ENCODE results near the gene CASP10.

Gene CASP10

GRCh38 chr2:201255408-201256033, 72.6 kb downstream of the CASP10 start:
- TF ChIP-seq, protein P1, sequence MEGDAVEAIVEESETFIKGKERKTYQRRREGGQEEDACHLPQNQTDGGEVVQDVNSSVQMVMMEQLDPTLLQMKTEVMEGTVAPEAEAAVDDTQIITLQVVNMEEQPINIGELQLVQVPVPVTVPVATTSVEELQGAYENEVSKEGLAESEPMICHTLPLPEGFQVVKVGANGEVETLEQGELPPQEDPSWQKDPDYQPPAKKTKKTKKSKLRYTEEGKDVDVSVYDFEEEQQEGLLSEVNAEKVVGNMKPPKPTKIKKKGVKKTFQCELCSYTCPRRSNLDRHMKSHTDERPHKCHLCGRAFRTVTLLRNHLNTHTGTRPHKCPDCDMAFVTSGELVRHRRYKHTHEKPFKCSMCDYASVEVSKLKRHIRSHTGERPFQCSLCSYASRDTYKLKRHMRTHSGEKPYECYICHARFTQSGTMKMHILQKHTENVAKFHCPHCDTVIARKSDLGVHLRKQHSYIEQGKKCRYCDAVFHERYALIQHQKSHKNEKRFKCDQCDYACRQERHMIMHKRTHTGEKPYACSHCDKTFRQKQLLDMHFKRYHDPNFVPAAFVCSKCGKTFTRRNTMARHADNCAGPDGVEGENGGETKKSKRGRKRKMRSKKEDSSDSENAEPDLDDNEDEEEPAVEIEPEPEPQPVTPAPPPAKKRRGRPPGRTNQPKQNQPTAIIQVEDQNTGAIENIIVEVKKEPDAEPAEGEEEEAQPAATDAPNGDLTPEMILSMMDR (IDR thresholded peaks at IDR 0.05; ENCODE audit: low read depth, low read length) = no peak
- no peak for DNase-seq (ENCODE audit: low read depth in 2 of 2)
- no peak overlapping the region for H3K4me3 ChIP-seq (replicated peaks in 1 of 2; ENCODE audit: low read depth in 2 of 2, low read length in 2 of 2)

- TF ChIP-seq, protein P1 (IDR thresholded peaks at IDR 0.05; ENCODE audit: low read depth, low read length) = no peak
- DNase-seq (ENCODE audit: low read depth in 2 of 2) = no peak
- no peak overlapping the region for H3K4me3 ChIP-seq (replicated peaks in 1 of 2; ENCODE audit: low read depth in 2 of 2, low read length in 2 of 2)
Measured at GRCh38 chr2:201256082-201256481, 73.1 kb downstream of the CASP10 start.

GRCh38 chr2:201257381-201257955, 74.5 kb downstream of the CASP10 start:
- no peak for DNase-seq (ENCODE audit: low read depth in 2 of 2)
- TF ChIP-seq, protein P1 (IDR thresholded peaks at IDR 0.05; ENCODE audit: low read depth, low read length) = no peak

GRCh38 chr2:201257956-201258665, 75.2 kb downstream of the CASP10 start:
- TF ChIP-seq, protein P1 (IDR thresholded peaks at IDR 0.05; ENCODE audit: low read depth, low read length) = peak; percentile 21
- DNase-seq (ENCODE audit: low read depth in 2 of 2) = peak; percentile 92 to 93
- peak overlapping the region; percentile 61 to 65 for H3K4me3 ChIP-seq (replicated peaks in 1 of 2; ENCODE audit: low read depth in 2 of 2, low read length in 2 of 2)

More at GRCh38 chr2:201257381-201257955, 74.5 kb downstream of the CASP10 start:
- peak overlapping the region; percentile 61 to 65 for H3K4me3 ChIP-seq (replicated peaks in 1 of 2; ENCODE audit: low read depth in 2 of 2, low read length in 2 of 2)

- TF ChIP-seq, protein P1 (IDR thresholded peaks at IDR 0.05; ENCODE audit: low read depth, low read length) = no peak
- no peak for DNase-seq (ENCODE audit: low read depth in 2 of 2)
- peak overlapping the region; percentile 61 to 65 for H3K4me3 ChIP-seq (replicated peaks in 1 of 2; ENCODE audit: low read depth in 2 of 2, low read length in 2 of 2)
Measured at GRCh38 chr2:201258666-201259615, 76.0 kb downstream of the CASP10 start.

DNA sequence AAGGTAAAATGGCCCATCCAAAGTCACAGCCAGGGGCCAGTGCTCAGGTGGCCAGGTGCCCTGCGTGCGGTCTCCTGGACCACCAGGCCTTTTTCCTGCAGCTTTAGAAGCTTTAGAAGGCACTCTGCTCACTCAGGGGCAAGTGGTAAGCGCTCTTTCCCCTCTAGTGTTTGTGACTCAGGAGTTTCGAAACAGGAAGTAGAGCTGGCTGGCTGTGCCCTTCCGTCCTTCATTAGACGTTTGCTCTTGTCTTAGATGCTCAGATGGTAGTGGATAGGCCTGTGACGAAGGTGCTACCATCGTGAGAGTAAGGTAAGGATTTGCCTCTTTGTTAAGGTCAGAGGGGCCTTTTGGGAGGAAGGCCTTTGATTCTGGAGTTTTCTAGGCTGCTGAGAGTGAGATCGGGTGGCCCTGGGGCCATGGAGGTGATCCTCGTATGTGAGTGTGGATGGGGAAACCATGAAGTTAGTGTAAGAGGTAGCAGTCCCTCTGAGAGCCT, 77.4 kb downstream of the CASP10 start, which contains the start of gene CASP8:
CASP8 (plus strand) TSS at position 235 of the 499 bp plus-strand sequence. CDS start 5,951 bp downstream, outside the sequence.
- TF ChIP-seq, protein P1 (IDR thresholded peaks at IDR 0.05; ENCODE audit: low read depth, low read length) = no peak
- H3K4me3 ChIP-seq (replicated peaks in 1 of 2; ENCODE audit: low read depth in 2 of 2, low read length in 2 of 2) = peak within 1 kb of the TSS in 1 of 2 donors; percentile 61
- peak; percentile 66 to 81 for DNase-seq (ENCODE audit: low read depth in 2 of 2)

Data from cardiac fibroblast (primary cell).